Measurements from ENCODE around the gene XYLT2.

Gene XYLT2

GRCh38 chr17:50314456-50315011 is 31.4 kb upstream of the XYLT2 start:
- TF ChIP-seq, protein P1, sequence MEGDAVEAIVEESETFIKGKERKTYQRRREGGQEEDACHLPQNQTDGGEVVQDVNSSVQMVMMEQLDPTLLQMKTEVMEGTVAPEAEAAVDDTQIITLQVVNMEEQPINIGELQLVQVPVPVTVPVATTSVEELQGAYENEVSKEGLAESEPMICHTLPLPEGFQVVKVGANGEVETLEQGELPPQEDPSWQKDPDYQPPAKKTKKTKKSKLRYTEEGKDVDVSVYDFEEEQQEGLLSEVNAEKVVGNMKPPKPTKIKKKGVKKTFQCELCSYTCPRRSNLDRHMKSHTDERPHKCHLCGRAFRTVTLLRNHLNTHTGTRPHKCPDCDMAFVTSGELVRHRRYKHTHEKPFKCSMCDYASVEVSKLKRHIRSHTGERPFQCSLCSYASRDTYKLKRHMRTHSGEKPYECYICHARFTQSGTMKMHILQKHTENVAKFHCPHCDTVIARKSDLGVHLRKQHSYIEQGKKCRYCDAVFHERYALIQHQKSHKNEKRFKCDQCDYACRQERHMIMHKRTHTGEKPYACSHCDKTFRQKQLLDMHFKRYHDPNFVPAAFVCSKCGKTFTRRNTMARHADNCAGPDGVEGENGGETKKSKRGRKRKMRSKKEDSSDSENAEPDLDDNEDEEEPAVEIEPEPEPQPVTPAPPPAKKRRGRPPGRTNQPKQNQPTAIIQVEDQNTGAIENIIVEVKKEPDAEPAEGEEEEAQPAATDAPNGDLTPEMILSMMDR (IDR thresholded peaks at IDR 0.05) = no peak

DNA sequence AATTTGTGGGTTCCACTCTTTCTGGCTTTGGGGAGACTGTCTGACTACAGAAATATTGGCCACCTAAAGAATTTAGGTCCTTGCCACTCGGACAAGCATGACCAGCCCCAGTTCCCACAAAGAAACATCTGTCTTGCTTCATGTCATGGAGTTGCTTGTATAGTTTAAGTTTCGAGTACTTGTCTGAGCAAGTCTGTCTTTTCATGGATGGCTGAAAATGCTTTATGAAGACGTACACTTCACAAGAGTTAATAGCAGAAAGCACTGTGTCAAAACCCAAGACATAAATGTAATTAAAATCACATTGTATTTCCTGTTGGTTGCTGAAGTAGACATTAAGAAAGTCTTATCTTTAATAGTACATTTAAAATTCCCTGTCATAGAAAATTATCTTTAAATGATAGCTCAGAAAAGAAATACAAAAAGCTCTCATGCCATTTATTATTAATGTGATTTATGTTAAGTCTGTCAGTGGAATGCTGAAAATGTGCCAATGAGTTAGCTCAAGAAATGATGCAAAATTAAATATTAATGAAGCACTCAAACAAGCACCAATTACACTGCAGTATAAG is 29.8 kb upstream of the XYLT2 start:
- TF ChIP-seq, protein P1 (IDR thresholded peaks at IDR 0.05) = no peak

GRCh38 chr17:50317121-50317520 is 28.8 kb upstream of the XYLT2 start:
- TF ChIP-seq, protein P1 (IDR thresholded peaks at IDR 0.05) = no peak

GRCh38 chr17:50318501-50319285 is 27.2 kb upstream of the XYLT2 start:
- TF ChIP-seq, protein P1 (IDR thresholded peaks at IDR 0.05) = no peak

DNA sequence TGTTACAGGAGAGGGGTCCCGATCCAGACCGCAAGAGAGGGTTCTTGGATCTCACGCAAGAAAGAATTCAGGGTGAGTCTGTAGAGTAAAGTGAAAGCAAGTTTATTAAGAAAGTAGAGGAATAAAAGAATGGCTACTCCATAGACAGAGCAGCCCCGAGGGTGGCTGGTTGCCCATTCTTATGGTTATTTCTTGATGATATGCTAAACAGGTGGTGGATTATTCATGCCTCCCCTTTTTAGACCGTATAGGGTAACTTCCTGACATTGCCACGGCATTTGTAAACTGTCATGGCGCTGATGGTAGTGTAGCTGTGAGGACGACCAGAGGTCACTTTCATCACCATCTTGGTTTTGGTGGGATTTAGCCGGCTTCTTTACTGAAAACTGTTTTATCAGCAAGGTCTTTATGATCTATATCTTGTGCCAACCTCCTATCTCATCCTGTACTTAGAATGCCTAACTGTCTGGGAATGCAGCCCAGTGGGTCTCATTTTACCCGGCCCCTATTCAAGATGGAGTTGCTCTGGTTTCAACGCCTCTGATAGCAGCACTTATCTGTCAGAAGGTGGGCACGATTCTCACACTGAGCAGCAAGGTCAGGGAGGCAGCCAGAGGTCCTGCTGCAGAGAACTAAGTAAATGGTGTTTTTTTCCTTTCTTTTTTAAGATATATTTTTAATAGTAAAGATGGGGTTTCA is 26.5 kb upstream of the XYLT2 start:
- TF ChIP-seq, protein P1 (IDR thresholded peaks at IDR 0.05) = no peak

DNA sequence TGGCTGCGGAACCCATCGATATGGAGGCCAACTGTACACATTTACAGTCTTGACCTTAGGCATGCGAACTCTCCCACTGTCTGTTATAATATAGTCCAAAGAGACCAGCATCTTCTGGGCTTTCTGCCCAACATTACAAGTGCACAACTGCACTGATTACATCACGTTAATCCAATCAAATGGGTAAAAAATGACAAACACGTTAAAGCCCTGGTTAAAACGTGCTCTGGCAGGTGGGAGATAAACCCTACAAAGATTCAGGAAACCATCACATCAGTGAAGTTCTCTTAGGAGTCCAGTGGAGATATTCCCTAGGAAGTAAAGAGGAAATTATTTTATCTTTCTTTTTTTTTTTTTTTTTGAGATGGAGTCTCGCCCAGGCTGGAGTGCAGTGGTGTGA is 23.7 kb upstream of the XYLT2 start:
- TF ChIP-seq, protein P1 (IDR thresholded peaks at IDR 0.05) = no peak

GRCh38 chr17:50323060-50323459 is 22.9 kb upstream of the XYLT2 start:
- TF ChIP-seq, protein P1 (IDR thresholded peaks at IDR 0.05) = no peak

All from LNCAP (cell line).